Glutamatergic neuron (in vitro differentiated cells): ENCODE measurements around the gene CREB5. TPM values are rescaled to one million over a fixed set of nuclear protein-coding genes. Genes with fewer than 3 reads are reported as not detected.

Source experiments
- DNase-seq: peaks from one replicate; pipeline ENCODE4 v3.0.0; 2022
- H3K27ac Mint-ChIP-seq: one replicate; pipeline ENCODE4 v1.8.0; 2020; ENCODE audit warnings: mild to moderate bottlenecking, mixed read lengths, inconsistent platforms; ENCODE audit not compliant: unreplicated experiment
- H3K27me3 Mint-ChIP-seq: one replicate; pipeline ENCODE4 v1.8.0; 2020; ENCODE audit warnings: mild to moderate bottlenecking, moderate library complexity, mixed read lengths, inconsistent platforms; ENCODE audit not compliant: unreplicated experiment
- H3K36me3 Mint-ChIP-seq: one replicate; pipeline ENCODE4 v1.8.0; 2020; ENCODE audit warnings: mild to moderate bottlenecking, mixed read lengths, inconsistent platforms; ENCODE audit not compliant: unreplicated experiment
- H3K4me1 Mint-ChIP-seq: one replicate; pipeline ENCODE4 v1.8.0; 2020; ENCODE audit warnings: mild to moderate bottlenecking, low read depth, mixed read lengths, inconsistent platforms; ENCODE audit not compliant: unreplicated experiment
- H3K4me3 Mint-ChIP-seq: one replicate; pipeline ENCODE4 v1.8.0; 2020; ENCODE audit warnings: mild to moderate bottlenecking, mixed read lengths, inconsistent platforms; ENCODE audit not compliant: unreplicated experiment
- H3K9me3 Mint-ChIP-seq: one replicate; pipeline ENCODE4 v1.8.0; 2020; ENCODE audit warnings: mild to moderate bottlenecking, moderate library complexity, mixed read lengths, inconsistent platforms; ENCODE audit not compliant: unreplicated experiment
- CTCF ChIP-seq: fragments of 200-600 bp; sonication (generic); IDR thresholded peaks from one replicate; pipeline ENCODE4 v1.5.0; 2021; ENCODE audit not compliant: partially characterized antibody, unreplicated experiment
- total RNA-seq: library from RNA; stranded (reverse); fragmentation: NEBNext Ultra II Directional; extraction: Animal tissue kit (Norgen Biotek cat#: 25700); gene quantifications from one replicate; pipeline ENCODE4 v1.2.1, GENCODE V29; 2021; ENCODE audit not compliant: unreplicated experiment

CREB5 gene
- total RNA-seq, 1 donor from 2014 or later, result 50.4 TPM

GRCh38 chr7:28629216-28629842, 217.0 kb downstream of the CREB5 start:
- no peak for DNase-seq
- H3K27me3 Mint-ChIP-seq, result no peaks in the 10 kb centered on the region
- TF ChIP-seq CTCF, result no peak
- peaks cover 10% of the 10 kb centered on the region for H3K4me1 Mint-ChIP-seq
- H3K9me3 Mint-ChIP-seq, result no peaks in the 10 kb centered on the region
- H3K4me3 Mint-ChIP-seq, result no peak overlapping the region
- H3K36me3 Mint-ChIP-seq, result no peaks in the 10 kb centered on the region
- H3K27ac Mint-ChIP-seq, result no peak overlapping the region

- no peak for TF ChIP-seq CTCF
- H3K4me1 Mint-ChIP-seq, result peaks cover 7% of the 10 kb centered on the region
- H3K9me3 Mint-ChIP-seq, result no peaks in the 10 kb centered on the region
- DNase-seq, result no peak
- H3K36me3 Mint-ChIP-seq, result no peaks in the 10 kb centered on the region
- no peak overlapping the region for H3K27ac Mint-ChIP-seq
- H3K27me3 Mint-ChIP-seq, result no peaks in the 10 kb centered on the region
- H3K4me3 Mint-ChIP-seq, result no peak overlapping the region
Observed at GRCh38 chr7:28630350-28630749, 218.0 kb downstream of the CREB5 start.

GRCh38 chr7:28631995-28632394, 219.7 kb downstream of the CREB5 start:
- no peaks in the 10 kb centered on the region for H3K9me3 Mint-ChIP-seq
- no peak for DNase-seq
- no peak overlapping the region for H3K27ac Mint-ChIP-seq
- no peak overlapping the region for H3K4me3 Mint-ChIP-seq
- peaks cover 4% of the 10 kb centered on the region for H3K4me1 Mint-ChIP-seq
- no peaks in the 10 kb centered on the region for H3K36me3 Mint-ChIP-seq
- no peaks in the 10 kb centered on the region for H3K27me3 Mint-ChIP-seq
- no peak for TF ChIP-seq CTCF

- H3K27me3 Mint-ChIP-seq, result no peaks in the 10 kb centered on the region
- TF ChIP-seq CTCF, result no peak
- peaks cover 9% of the 10 kb centered on the region for H3K4me1 Mint-ChIP-seq
- H3K36me3 Mint-ChIP-seq, result no peaks in the 10 kb centered on the region
- no peak overlapping the region for H3K4me3 Mint-ChIP-seq
- DNase-seq, result no peak
- H3K9me3 Mint-ChIP-seq, result peaks cover 4% of the 10 kb centered on the region
- H3K27ac Mint-ChIP-seq, result no peak overlapping the region
Observed at GRCh38 chr7:28638914-28639313, 226.6 kb downstream of the CREB5 start.

- no peak for DNase-seq
- peaks cover 3% of the 10 kb centered on the region for H3K36me3 Mint-ChIP-seq
- peaks cover 9% of the 10 kb centered on the region for H3K4me1 Mint-ChIP-seq
- no peak for TF ChIP-seq CTCF
- no peak overlapping the region for H3K27ac Mint-ChIP-seq
- peaks cover 4% of the 10 kb centered on the region for H3K9me3 Mint-ChIP-seq
- H3K4me3 Mint-ChIP-seq, result no peak overlapping the region
- peaks cover 3% of the 10 kb centered on the region for H3K27me3 Mint-ChIP-seq
Observed at GRCh38 chr7:28640001-28640400, 227.7 kb downstream of the CREB5 start.
